OCI-LY7 (cell line): ENCODE measurements around the gene SCRN2. TPM values are rescaled to one million over a fixed set of nuclear protein-coding genes. Genes with fewer than 3 reads are reported as not detected.

Source experiments
- BruUV-seq: library from RNA; stranded (reverse); fragments of 400-500 nt; replicated peaks from 2 replicates; lab custom pipeline; 2021; lab: Mats Ljungman, UMichigan
- CTCF ChIA-PET: fragments of 300-600 bp; sonication (Branson Sonifier 250); formaldehyde crosslinking; loops from one replicate; lab custom pipeline; 2022; ENCODE audit warnings: antibody characterized with exemption; ENCODE audit not compliant: unreplicated experiment; lab: Charles Lee
- POLR2A ChIA-PET: fragments of 300-600 bp; sonication (Branson Sonifier 250); formaldehyde crosslinking; loops from one replicate; lab custom pipeline; 2022; ENCODE audit warnings: antibody characterized with exemption; lab: Charles Lee
- DNase-seq: peaks from one replicate; pipeline ENCODE4 v3.0.0-alpha.2; 2015; ENCODE audit warnings: low spot score
- H2AFZ ChIP-seq: fragments of 200-600 bp; sonication (generic), shearing (Covaris generic); 2 replicates; pipeline ENCODE4 v1.6.1; 2014; ENCODE audit warnings: mild to moderate bottlenecking, antibody characterized with exemption, low read length, moderate library complexity
- H3K27ac ChIP-seq: fragments of 200-600 bp; sonication (generic); 2 replicates; pipeline ENCODE4 v1.5.1; 2014; ENCODE audit warnings: mixed run types, low read depth, mild to moderate bottlenecking, moderate library complexity, low read length, inconsistent platforms; ENCODE audit not compliant: poor library complexity, severe bottlenecking
- H3K36me3 ChIP-seq: fragments of 200-600 bp; sonication (generic); 2 replicates; pipeline ENCODE4 v1.6.1; 2014; ENCODE audit warnings: mild to moderate bottlenecking, antibody characterized with exemption, low read length, moderate library complexity, mixed read lengths; ENCODE audit not compliant: insufficient read depth
- H3K4me1 ChIP-seq: fragments of 200-600 bp; sonication (generic); 2 replicates; pipeline ENCODE4 v1.5.1; 2014; ENCODE audit warnings: mild to moderate bottlenecking, low read length; ENCODE audit not compliant: insufficient read depth, poor library complexity, severe bottlenecking
- H3K4me2 ChIP-seq: fragments of 200-600 bp; sonication (generic); 2 replicates; pipeline ENCODE4 v1.6.1; 2014; ENCODE audit warnings: mild to moderate bottlenecking, low read length
- H3K4me3 ChIP-seq: fragments of 200-600 bp; sonication (generic); 2 replicates; pipeline ENCODE4 v1.5.1; 2014; ENCODE audit warnings: mild to moderate bottlenecking, low read depth, low read length; ENCODE audit not compliant: poor library complexity, severe bottlenecking
- H3K79me2 ChIP-seq: fragments of 200-600 bp; sonication (generic); 2 replicates; pipeline ENCODE4 v1.6.1; 2016; ENCODE audit warnings: low read depth, mild to moderate bottlenecking, low read length, moderate library complexity, mixed read lengths; ENCODE audit not compliant: insufficient read depth
- H3K9me2 ChIP-seq: fragments of 200-600 bp; sonication (generic); 2 replicates; pipeline ENCODE4 v1.6.1; 2016; ENCODE audit warnings: mild to moderate bottlenecking, low read length, mixed read lengths; ENCODE audit not compliant: insufficient read depth
- H3K9me3 ChIP-seq: fragments of 200-600 bp; sonication (generic); 2 replicates; pipeline ENCODE4 v1.6.1; 2014; ENCODE audit warnings: mild to moderate bottlenecking, mixed run types, low read length, mixed read lengths
- H4K20me1 ChIP-seq: fragments of 200-600 bp; sonication (generic); 2 replicates; pipeline ENCODE4 v1.6.1; 2014; ENCODE audit warnings: mild to moderate bottlenecking, antibody characterized with exemption, low read length, moderate library complexity, mixed read lengths; ENCODE audit not compliant: insufficient read depth
- CTCF ChIP-seq: fragments of 200-600 bp; sonication (generic); conservative IDR thresholded peaks from 2 replicates; pipeline ENCODE4 v1.5.1; 2014; ENCODE audit warnings: mild to moderate bottlenecking, antibody characterized with exemption, low read length, moderate library complexity, mixed read lengths
- EZH2phosphoT487 ChIP-seq: fragments of 200-600 bp; sonication (generic); IDR thresholded peaks from 2 replicates; pipeline ENCODE4 v1.6.1; 2018; ENCODE audit warnings: low read depth, borderline replicate concordance, mild to moderate bottlenecking, mixed run types, antibody characterized with exemption, low read length, moderate library complexity, mixed read lengths
- intact Hi-C: fragments of 100-400 bp; cut with micrococcal nuclease; formaldehyde crosslinking; loops from one replicate; pipeline ENCODE4 v1.10.0; 2022; ENCODE audit not compliant: unreplicated experiment
- total RNA-seq, 2 experiments: library from RNA; depleted of rRNA in 1 of 2; stranded (reverse); fragments of >200 nt in 1 of 2; shearing (Covaris generic) in 1 of 2; gene quantifications; 2 replicates each; pipeline ENCODE4 v1.2.3, GENCODE V29; 2014 to 2022

SCRN2 gene
- total RNA-seq, 2 experiments from 2014 or later, result 37.3 to 42.9 TPM

GRCh38 chr17:47797797-47798196 lies 43.3 kb downstream of the SCRN2 start:
- POLR2A ChIA-PET, result no interaction called here
- BruUV-seq, result no TSS peak
- Histone ChIP-seq H3K27ac (no peak overlapping the region), H2AFZ (no peak overlapping the region), H3K36me3 (no peaks in the 10 kb centered on the region), H4K20me1 (no peaks in the 10 kb centered on the region), H3K79me2 (no peaks in the 10 kb centered on the region), H3K9me3 (no peaks in the 10 kb centered on the region), H3K4me3 (no peak overlapping the region), H3K4me2 (no peak overlapping the region), H3K4me1 (no peaks in the 10 kb centered on the region), H3K9me2 (no peaks in the 10 kb centered on the region)
- CTCF ChIA-PET, result no interaction called here
- TF ChIP-seq CTCF, result no peak
- TF ChIP-seq EZH2phosphoT487, result no peak
- intact Hi-C loops, result no loop called here
- peak; percentile 6 for DNase-seq

DNA sequence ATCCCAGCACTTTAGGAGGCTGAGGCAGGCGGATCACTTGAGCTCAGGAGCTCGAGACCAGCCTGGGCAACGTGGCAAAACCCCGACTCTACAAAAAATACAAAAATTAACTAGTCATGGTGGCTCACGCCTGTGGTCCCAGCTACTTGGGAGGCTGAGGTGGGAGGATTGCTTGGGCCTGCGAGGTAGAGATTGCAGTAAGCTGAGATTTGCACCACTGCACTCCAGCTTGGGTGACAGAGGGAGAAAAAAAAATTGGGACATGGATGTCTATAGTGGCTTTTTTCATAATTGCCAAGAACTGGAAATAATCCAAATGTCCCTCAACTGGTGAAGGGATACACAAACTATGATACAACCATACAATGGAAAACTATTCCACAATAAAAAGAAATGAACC lies 48.1 kb downstream of the SCRN2 start:
- no peak for DNase-seq
- Histone ChIP-seq H4K20me1 (no peaks in the 10 kb centered on the region), H2AFZ (no peak overlapping the region), H3K4me3 (no peak overlapping the region), H3K4me1 (no peaks in the 10 kb centered on the region), H3K9me3 (no peaks in the 10 kb centered on the region), H3K27ac (no peak overlapping the region), H3K36me3 (no peaks in the 10 kb centered on the region), H3K4me2 (no peak overlapping the region), H3K9me2 (no peaks in the 10 kb centered on the region), H3K79me2 (no peaks in the 10 kb centered on the region)
- ChIA-PET CTCF (no interaction called here), POLR2A (no interaction called here)
- TF ChIP-seq CTCF, result no peak
- TF ChIP-seq EZH2phosphoT487, result no peak
- no TSS peak for BruUV-seq
- intact Hi-C loops, result no loop called here

DNA sequence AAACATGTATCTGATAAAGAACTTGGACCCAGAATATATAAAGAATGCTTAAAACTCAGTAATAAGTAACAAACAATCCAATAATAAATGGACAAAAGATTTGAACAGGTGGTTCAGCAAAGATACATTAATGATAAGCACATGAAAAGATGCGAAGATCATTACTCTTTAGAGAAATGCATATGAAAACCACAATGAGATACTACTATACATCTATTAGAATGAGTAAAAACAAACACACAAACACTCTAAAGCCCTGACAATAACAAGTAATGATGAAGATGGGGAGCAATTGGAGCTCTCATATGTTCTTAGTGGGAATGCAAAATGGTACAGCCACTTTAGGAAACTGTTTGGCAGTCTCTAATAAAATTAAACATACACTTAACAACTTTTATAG lies 48.6 kb downstream of the SCRN2 start:
- H3K27ac ChIP-seq, result no peak overlapping the region
- H3K9me3 ChIP-seq, result no peaks in the 10 kb centered on the region
- DNase-seq, result no peak
- H3K4me1 ChIP-seq, result no peaks in the 10 kb centered on the region
- no peaks in the 10 kb centered on the region for H3K79me2 ChIP-seq
- no peak for TF ChIP-seq EZH2phosphoT487
- no peak for TF ChIP-seq CTCF
- intact Hi-C loops, result no loop called here
- CTCF ChIA-PET, result no interaction called here
- no peak overlapping the region for H3K4me2 ChIP-seq
- no peaks in the 10 kb centered on the region for H3K36me3 ChIP-seq
- H2AFZ ChIP-seq, result no peak overlapping the region
- BruUV-seq, result no TSS peak
- POLR2A ChIA-PET, result no interaction called here
- H3K9me2 ChIP-seq, result no peaks in the 10 kb centered on the region
- H4K20me1 ChIP-seq, result no peaks in the 10 kb centered on the region
- no peak overlapping the region for H3K4me3 ChIP-seq
